ENCODE data around the gene UPK2. TPM values are rescaled to one million over a fixed set of nuclear protein-coding genes. Genes with fewer than 3 reads are reported as not detected.
"Not testable (repeated sequence)": the region's sequence is repeated elsewhere in the genome, so short reads cannot be mapped to it uniquely, and the experiment has no call there.

The UPK2 gene
- total and polyA plus RNA-seq, 2 donors (not counting 1 experiment from before 2014, with no cell fraction given), result not detected

- H3K9me3 ChIP-seq (ENCODE audit: control insufficient read depth, insufficient read depth, low read depth, low read length), result no peaks in the 10 kb centered on the region
- no peaks in the 10 kb centered on the region for H3K79me2 ChIP-seq (ENCODE audit: control insufficient read depth, insufficient read depth, low read length)
- no peak overlapping the region for H2AFZ ChIP-seq (ENCODE audit: low read length)
- H4K20me1 ChIP-seq (ENCODE audit: control insufficient read depth, extremely low read depth, insufficient read depth, low read length), result no peaks in the 10 kb centered on the region
- H3K9ac ChIP-seq (ENCODE audit: insufficient read depth, low read length), result no peak overlapping the region
- H3K4me2 ChIP-seq (ENCODE audit: extremely low read depth, insufficient read depth, low read length), result no peak overlapping the region
- TF ChIP-seq EZH2 (IDR thresholded peaks at IDR 0.05; ENCODE audit: low read length, missing control alignments) (no peak), CTCF (conservative IDR thresholded peaks at IDR 0.05 in 1 of 2, IDR thresholded peaks at IDR 0.05 in 1 of 2; ENCODE audit: low read depth in 1 of 2, low read length in 2 of 2) (no peak)
- no peaks in the 10 kb centered on the region for H3K27me3 ChIP-seq (ENCODE audit: control insufficient read depth, insufficient read depth, low read length)
- no peak for DNase-seq (ENCODE audit: low read depth in 2 of 2)
- H3K27ac ChIP-seq (ENCODE audit: insufficient read depth, low read length), result no peak overlapping the region
- H3K4me3 ChIP-seq (replicated peaks in 1 of 4; ENCODE audit: control extremely low read depth in 1 of 4, insufficient read depth in 1 of 4, low read depth in 3 of 4, low read length in 4 of 4), result no peak overlapping the region
- no peaks in the 10 kb centered on the region for H3K4me1 ChIP-seq (ENCODE audit: control insufficient read depth, extremely low read depth, insufficient read depth, low read length)
- H3K36me3 ChIP-seq (ENCODE audit: control insufficient read depth, insufficient read depth, low read length), result no peaks in the 10 kb centered on the region
Observed at GRCh38 chr11:118984825-118985224, 28.7 kb downstream of the UPK2 start.

DNA sequence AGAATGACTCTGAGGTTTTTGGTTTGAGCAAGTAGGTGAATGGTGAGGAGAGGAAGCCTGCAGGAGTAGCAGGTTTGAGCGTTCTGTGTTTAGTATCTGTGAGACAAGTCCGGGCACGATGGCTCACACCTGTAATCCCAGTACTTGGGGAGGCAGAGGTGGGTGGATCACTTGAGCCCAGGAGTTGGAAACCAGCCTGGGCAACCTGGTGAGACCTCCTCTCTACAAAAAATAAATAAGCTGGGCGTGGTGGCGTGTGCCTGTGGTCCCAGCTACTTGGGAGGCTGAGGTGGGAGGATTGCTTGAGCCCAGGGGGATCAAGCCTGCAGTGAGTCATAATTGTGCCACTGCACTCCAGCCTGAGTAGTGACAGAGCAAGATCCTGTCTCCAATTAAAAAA lies 32.2 kb downstream of the UPK2 start:
- H3K27ac ChIP-seq (ENCODE audit: insufficient read depth, low read length), result no peak overlapping the region
- H3K4me2 ChIP-seq (ENCODE audit: extremely low read depth, insufficient read depth, low read length), result no peak overlapping the region
- H3K79me2 ChIP-seq (ENCODE audit: control insufficient read depth, insufficient read depth, low read length), result no peaks in the 10 kb centered on the region
- H3K9ac ChIP-seq (ENCODE audit: insufficient read depth, low read length), result no peak overlapping the region
- no peaks in the 10 kb centered on the region for H3K4me1 ChIP-seq (ENCODE audit: control insufficient read depth, extremely low read depth, insufficient read depth, low read length)
- TF ChIP-seq EZH2 (IDR thresholded peaks at IDR 0.05; ENCODE audit: low read length, missing control alignments) (no peak), CTCF (conservative IDR thresholded peaks at IDR 0.05 in 1 of 2, IDR thresholded peaks at IDR 0.05 in 1 of 2; ENCODE audit: low read depth in 1 of 2, low read length in 2 of 2) (no peak)
- no peaks in the 10 kb centered on the region for H4K20me1 ChIP-seq (ENCODE audit: control insufficient read depth, extremely low read depth, insufficient read depth, low read length)
- no peaks in the 10 kb centered on the region for H3K36me3 ChIP-seq (ENCODE audit: control insufficient read depth, insufficient read depth, low read length)
- H3K4me3 ChIP-seq (replicated peaks in 1 of 4; ENCODE audit: control extremely low read depth in 1 of 4, insufficient read depth in 1 of 4, low read depth in 3 of 4, low read length in 4 of 4), result no peak overlapping the region
- H3K27me3 ChIP-seq (ENCODE audit: control insufficient read depth, insufficient read depth, low read length), result no peaks in the 10 kb centered on the region
- no peak overlapping the region for H2AFZ ChIP-seq (ENCODE audit: low read length)
- H3K9me3 ChIP-seq (ENCODE audit: control insufficient read depth, insufficient read depth, low read depth, low read length), result no peaks in the 10 kb centered on the region
- no peak for DNase-seq (ENCODE audit: low read depth in 2 of 2)

DNA sequence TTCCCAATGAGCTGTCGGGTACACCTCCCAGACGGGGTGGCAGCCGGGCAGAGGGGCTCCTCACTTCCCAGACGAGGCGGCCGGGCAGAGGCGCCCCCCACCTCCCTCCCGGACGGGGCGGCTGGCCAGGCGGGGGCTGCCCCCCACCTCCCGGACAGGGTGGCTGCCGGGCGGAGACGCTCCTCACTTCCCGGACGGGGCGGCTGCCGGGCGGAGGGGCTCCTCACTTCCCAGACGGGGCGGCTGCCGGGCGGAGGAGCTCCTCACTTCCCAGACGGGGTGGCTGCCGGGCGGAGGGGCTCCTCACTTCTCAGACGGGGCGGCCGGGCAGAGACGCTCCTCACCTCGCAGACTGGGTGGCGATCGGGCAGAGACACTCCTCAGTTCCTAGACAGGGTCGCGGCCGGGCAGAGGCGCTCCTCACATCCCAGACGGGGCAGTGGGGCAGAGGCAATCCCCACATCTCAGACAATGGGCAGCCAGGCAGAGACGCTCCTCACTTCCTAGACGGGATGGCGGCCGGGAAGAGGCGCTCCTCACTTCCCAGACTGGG lies 35.5 kb downstream of the UPK2 start:
- H3K4me1 ChIP-seq (ENCODE audit: control insufficient read depth, extremely low read depth, insufficient read depth, low read length); H3K9me3 ChIP-seq (ENCODE audit: control insufficient read depth, insufficient read depth, low read depth, low read length); H3K4me3 ChIP-seq (replicated peaks in 1 of 4; ENCODE audit: control extremely low read depth in 1 of 4, insufficient read depth in 1 of 4, low read depth in 3 of 4, low read length in 4 of 4); DNase-seq (ENCODE audit: low read depth in 2 of 2); H3K9ac ChIP-seq (ENCODE audit: insufficient read depth, low read length); H3K27ac ChIP-seq (ENCODE audit: insufficient read depth, low read length); H3K36me3 ChIP-seq (ENCODE audit: control insufficient read depth, insufficient read depth, low read length); H2AFZ ChIP-seq (ENCODE audit: low read length); H3K79me2 ChIP-seq (ENCODE audit: control insufficient read depth, insufficient read depth, low read length); H4K20me1 ChIP-seq (ENCODE audit: control insufficient read depth, extremely low read depth, insufficient read depth, low read length); H3K4me2 ChIP-seq (ENCODE audit: extremely low read depth, insufficient read depth, low read length); H3K27me3 ChIP-seq (ENCODE audit: control insufficient read depth, insufficient read depth, low read length): not testable (repeated sequence)
